Muscle layer of colon (tissue), 2 donors: ENCODE measurements around the gene RALY.
A peak's percentile ranks its signal among the peaks of the same experiment; 100 is the strongest.

Experiments
- H3K27ac ChIP-seq: one replicate; pipeline ENCODE4 v1.7.0; 2013; ENCODE audit warnings: low read depth, mild to moderate bottlenecking, low read length, moderate library complexity
- H3K27me3 ChIP-seq, 2 donors: one replicate each; pipeline ENCODE4 v1.7.0; 2013; ENCODE audit warnings: low read length in 2 of 2, mild to moderate bottlenecking in 2 of 2; ENCODE audit not compliant: insufficient read depth in 2 of 2, control insufficient read depth in 1 of 2
- H3K36me3 ChIP-seq: one replicate; pipeline ENCODE4 v1.7.0; 2013; ENCODE audit warnings: mild to moderate bottlenecking, low read length; ENCODE audit not compliant: insufficient read depth
- H3K4me1 ChIP-seq: one replicate; pipeline ENCODE4 v1.7.0; 2013; ENCODE audit warnings: mild to moderate bottlenecking, low read length; ENCODE audit not compliant: insufficient read depth
- H3K4me3 ChIP-seq, 2 donors: one replicate each; pipeline ENCODE4 v1.7.0; 2013; ENCODE audit warnings: low read length in 2 of 2, low read depth in 1 of 2, mild to moderate bottlenecking in 1 of 2, moderate library complexity in 1 of 2
- H3K9ac ChIP-seq: one replicate; pipeline ENCODE4 v1.7.0; 2013; ENCODE audit warnings: low read length
- H3K9me3 ChIP-seq: one replicate; pipeline ENCODE4 v1.7.0; 2013; ENCODE audit warnings: mild to moderate bottlenecking, low read length
- donor health status: abdominal sarcoma.
- donor health status: Adenocarcinoma of cecum.

RALY gene

DNA sequence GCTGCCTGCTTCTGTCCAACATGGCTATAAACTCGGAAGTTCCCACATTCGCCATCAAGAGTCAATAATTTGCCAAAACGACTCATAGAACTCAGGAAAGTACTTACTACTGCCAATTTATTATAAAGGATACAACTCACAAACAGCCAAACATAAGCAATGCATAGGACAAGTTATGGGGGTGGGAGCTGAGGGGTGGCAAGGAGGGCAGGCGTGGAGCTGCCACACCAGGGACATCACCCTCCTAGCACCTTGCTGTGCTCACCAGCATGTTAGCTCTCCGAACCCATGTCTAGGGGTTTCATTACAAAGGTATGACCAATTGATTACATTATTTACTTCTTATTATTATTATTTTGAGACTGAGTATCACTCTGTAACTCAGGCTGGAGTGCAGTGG, 106.0 kb downstream of the RALY start:
- Histone ChIP-seq H3K36me3 (peaks cover 66% of the 10 kb centered on the region), H3K4me1 (no peaks in the 10 kb centered on the region)

DNA sequence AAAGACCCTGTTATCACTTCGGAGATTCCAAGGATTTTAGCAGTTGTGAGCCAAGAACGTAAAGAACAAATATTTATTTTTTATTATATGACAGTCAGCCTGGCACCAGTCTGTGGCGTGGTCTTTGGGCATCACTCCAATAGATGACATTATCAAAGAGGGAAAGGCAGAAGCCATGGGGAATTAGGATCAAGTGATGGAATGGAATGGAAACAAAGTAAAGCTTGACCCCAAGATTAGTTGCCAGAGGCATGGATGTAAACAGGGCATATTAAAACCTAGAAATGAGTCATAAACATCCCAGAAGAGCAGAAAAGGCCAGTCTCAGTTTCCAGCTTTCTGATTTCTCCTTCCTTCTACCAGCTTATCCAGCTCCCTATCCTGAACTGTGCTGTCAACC, 106.9 kb downstream of the RALY start:
- no peak overlapping the region for H3K27ac ChIP-seq
- H3K36me3 ChIP-seq: peaks cover 66% of the 10 kb centered on the region
- H3K4me3 ChIP-seq: no peak overlapping the region

More for the DNA sequence above, 106.0 kb downstream of the RALY start:
- Histone ChIP-seq H3K9ac (no peak overlapping the region), H3K27ac (no peak overlapping the region), H3K9me3 (no peaks in the 10 kb centered on the region), H3K4me3 (no peak overlapping the region), H3K27me3 (no peaks in the 10 kb centered on the region)

DNA sequence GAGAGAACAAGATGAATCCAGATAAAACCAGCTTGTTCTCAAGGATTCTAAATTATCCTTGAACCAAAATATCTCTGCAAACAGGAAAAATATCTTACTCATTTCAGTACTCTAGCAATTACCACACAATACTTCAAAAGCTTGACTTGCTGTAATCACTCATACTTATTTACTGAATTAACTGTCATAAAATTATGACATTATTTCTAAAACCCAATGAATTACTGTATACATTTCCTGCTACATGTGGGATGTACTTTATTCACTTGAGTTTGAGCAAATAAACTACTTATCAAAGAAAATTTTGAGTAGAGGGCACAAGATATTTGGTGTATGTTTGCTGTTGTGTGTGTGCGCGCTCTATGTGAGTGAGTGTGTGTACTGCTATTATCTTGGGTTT, 108.6 kb downstream of the RALY start:
- H3K27ac ChIP-seq: no peak overlapping the region
- peaks cover 48% of the 10 kb centered on the region for H3K36me3 ChIP-seq
- no peak overlapping the region for H3K4me3 ChIP-seq
- no peak overlapping the region for H3K9ac ChIP-seq
- H3K4me1 ChIP-seq: no peaks in the 10 kb centered on the region
- H3K27me3 ChIP-seq: no peaks in the 10 kb centered on the region
- H3K9me3 ChIP-seq: no peaks in the 10 kb centered on the region

More for the DNA sequence above, 106.9 kb downstream of the RALY start:
- H3K9me3 ChIP-seq: no peaks in the 10 kb centered on the region
- no peaks in the 10 kb centered on the region for H3K4me1 ChIP-seq
- H3K9ac ChIP-seq: no peak overlapping the region
- no peaks in the 10 kb centered on the region for H3K27me3 ChIP-seq

GRCh38 chr20:34104059-34104458, 110.3 kb downstream of the RALY start:
- Histone ChIP-seq H3K4me1 (peaks cover 15% of the 10 kb centered on the region), H3K9me3 (no peaks in the 10 kb centered on the region), H3K27ac (no peak overlapping the region), H3K27me3 (no peaks in the 10 kb centered on the region), H3K9ac (no peak overlapping the region), H3K36me3 (peaks cover 40% of the 10 kb centered on the region), H3K4me3 (no peak overlapping the region)

GRCh38 chr20:34105978-34106675, 112.4 kb downstream of the RALY start:
- Histone ChIP-seq H3K4me1 (peaks cover 30% of the 10 kb centered on the region), H3K4me3 (no peak overlapping the region), H3K27me3 (no peaks in the 10 kb centered on the region), H3K9me3 (no peaks in the 10 kb centered on the region), H3K9ac (no peak overlapping the region), H3K27ac (no peak overlapping the region), H3K36me3 (peaks cover 31% of the 10 kb centered on the region)

DNA sequence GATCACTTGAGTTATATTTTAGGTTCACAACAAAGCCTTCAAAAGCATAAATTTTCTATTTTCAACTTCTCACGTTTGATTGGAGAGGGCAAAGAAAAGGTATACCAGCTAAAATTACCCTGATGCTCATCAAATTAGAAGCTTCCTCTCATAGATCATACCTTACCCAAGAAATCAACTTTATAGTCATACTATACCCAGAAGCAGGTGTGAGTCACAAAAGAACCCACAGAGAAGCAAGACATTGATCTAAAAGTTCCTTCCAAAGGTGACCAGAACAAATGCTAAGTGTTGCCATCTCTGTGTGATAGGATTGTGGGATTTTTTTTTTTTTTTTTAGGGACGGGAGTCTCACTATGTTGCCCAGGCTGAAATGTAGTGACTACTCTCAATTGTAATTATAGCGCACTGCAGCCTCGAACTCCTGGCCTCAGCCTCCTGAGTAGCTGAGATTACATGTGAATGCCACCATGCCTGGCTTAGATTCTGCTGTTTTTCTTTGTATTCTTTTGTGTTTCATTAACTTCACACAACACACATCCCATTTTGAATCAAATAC, 115.0 kb downstream of the RALY start:
- H3K4me1 ChIP-seq: peaks cover 30% of the 10 kb centered on the region

GRCh38 chr20:34109442-34109841, 115.7 kb downstream of the RALY start:
- Histone ChIP-seq H3K36me3 (peaks cover 9% of the 10 kb centered on the region), H3K9me3 (no peaks in the 10 kb centered on the region), H3K9ac (no peak overlapping the region), H3K4me3 (no peak overlapping the region), H3K27ac (no peak overlapping the region), H3K27me3 (no peaks in the 10 kb centered on the region), H3K4me1 (peaks cover 30% of the 10 kb centered on the region)

More for the DNA sequence above, 115.0 kb downstream of the RALY start:
- no peak overlapping the region for H3K4me3 ChIP-seq
- no peak overlapping the region for H3K9ac ChIP-seq
- peaks cover 16% of the 10 kb centered on the region for H3K36me3 ChIP-seq
- no peaks in the 10 kb centered on the region for H3K27me3 ChIP-seq
- no peak overlapping the region for H3K27ac ChIP-seq
- no peaks in the 10 kb centered on the region for H3K9me3 ChIP-seq

DNA sequence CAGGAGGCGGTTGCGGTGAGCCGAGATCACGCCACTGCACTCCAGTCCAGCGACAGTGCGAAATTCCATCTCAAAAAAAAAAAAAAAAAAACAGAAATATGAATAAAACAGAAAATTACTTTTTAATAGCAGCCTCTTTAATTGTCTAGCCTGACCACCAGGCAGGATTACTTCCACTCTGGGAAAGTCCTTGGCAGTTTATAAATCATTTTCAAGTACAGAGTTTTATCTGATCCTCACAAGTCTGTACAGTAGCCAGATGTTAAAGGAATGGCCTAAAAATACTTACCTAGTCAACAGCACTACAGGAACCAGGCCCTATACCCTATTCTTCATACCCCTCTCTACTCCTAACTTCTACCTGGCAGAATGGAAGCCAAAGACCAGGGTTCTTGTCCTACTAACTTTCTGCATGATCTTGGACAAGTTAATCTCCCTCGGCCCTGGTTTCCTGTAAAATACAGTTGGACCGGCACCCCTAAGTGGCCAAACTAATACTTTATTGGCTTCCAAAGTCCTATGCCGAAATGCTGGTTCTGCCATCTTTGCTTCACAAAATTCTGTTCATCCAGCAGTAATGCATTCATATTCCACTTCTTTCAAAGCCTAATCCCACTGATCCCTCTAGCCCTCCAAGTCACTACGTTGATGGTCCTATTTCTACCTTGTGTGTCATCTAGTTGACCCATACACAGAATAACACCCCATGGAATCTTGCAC, 116.5 kb downstream of the RALY start:
- Histone ChIP-seq H3K4me3 (peak overlapping the region in 1 of 2 donors; percentile 88), H3K4me1 (peaks cover 30% of the 10 kb centered on the region), H3K27ac (no peak overlapping the region), H3K36me3 (peaks cover 2% of the 10 kb centered on the region), H3K27me3 (no peaks in the 10 kb centered on the region), H3K9me3 (no peaks in the 10 kb centered on the region), H3K9ac (peak overlapping the region; percentile 92)

- peak overlapping the region; percentile 97 for H3K27ac ChIP-seq
- no peaks in the 10 kb centered on the region for H3K9me3 ChIP-seq
- H3K4me1 ChIP-seq: peaks cover 30% of the 10 kb centered on the region
- H3K36me3 ChIP-seq: no peaks in the 10 kb centered on the region
- H3K9ac ChIP-seq: peak overlapping the region; percentile 92
- no peaks in the 10 kb centered on the region for H3K27me3 ChIP-seq
- H3K4me3 ChIP-seq: peak overlapping the region; percentile 66 to 88
These were observed 117.3 kb downstream of the RALY start for GRCh38 chr20:34110745-34111641.

DNA sequence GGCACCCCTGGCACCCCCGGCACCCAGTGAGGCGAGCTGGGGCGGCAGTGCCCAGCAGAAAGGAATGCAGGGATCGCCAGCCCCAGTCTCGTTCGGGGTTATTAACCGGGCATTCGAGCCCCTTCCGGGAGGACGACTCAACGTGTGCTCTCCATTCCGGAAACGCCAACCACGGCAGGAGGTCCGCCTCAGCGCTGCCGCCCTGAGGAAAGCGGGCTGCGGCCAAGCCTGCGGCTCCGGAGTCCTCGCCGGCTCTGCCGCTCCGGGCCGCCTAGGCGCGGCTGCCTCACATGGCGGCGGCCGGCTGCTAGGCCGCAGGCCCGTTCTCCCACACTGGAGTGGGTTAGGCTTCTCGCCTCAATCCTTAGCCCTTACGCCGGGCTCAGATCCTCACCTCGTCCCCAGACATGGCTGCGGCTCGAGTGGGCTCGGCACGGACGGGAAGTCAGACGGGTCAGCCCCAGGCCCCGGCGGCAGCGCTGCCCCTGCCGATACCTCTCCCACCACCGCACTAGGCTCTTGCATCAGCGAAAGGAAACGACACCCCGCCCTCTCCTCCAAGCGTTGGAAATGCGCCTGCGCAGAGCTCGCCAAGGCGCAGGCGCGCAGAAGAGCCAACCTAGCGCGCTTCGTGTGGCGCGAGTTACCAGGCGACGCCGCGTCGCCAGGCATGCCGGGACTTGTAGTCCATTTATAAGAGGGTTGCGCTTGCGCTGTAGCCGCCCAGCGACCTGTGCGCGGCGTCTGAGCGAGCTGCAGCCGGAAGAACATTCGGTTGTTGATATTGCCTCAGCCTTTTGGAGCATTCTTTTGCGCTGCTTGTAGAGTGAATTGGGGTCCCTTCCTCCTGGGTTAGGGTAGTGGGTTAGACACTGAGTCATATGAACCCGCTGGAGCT, 118.2 kb downstream of the RALY start, which contains the start of gene EIF2S2:
Gene EIF2S2, minus strand, starts transcription at position 542 of the 898 bp plus-strand sequence. Its CDS starts 133 bp downstream, at position 409.
- H3K9me3 ChIP-seq: no peaks in the 10 kb centered on the region
- no peaks in the 10 kb centered on the region for H3K27me3 ChIP-seq
- peak within 1 kb of the TSS; percentile 97 for H3K27ac ChIP-seq
- no peaks in the 10 kb centered on the region for H3K36me3 ChIP-seq
- H3K4me1 ChIP-seq: peaks cover 30% of the 10 kb centered on the region
- peak within 1 kb of the TSS; percentile 92 for H3K9ac ChIP-seq
- peak within 1 kb of the TSS; percentile 66 to 88 for H3K4me3 ChIP-seq
